ENCODE measurements around the gene TBC1D4.

The TBC1D4 gene

GRCh38 chr13:75393839-75394520 is 88.0 kb downstream of the TBC1D4 start:
- DNase-seq (ENCODE audit: low read depth, low spot score): no peak

DNA sequence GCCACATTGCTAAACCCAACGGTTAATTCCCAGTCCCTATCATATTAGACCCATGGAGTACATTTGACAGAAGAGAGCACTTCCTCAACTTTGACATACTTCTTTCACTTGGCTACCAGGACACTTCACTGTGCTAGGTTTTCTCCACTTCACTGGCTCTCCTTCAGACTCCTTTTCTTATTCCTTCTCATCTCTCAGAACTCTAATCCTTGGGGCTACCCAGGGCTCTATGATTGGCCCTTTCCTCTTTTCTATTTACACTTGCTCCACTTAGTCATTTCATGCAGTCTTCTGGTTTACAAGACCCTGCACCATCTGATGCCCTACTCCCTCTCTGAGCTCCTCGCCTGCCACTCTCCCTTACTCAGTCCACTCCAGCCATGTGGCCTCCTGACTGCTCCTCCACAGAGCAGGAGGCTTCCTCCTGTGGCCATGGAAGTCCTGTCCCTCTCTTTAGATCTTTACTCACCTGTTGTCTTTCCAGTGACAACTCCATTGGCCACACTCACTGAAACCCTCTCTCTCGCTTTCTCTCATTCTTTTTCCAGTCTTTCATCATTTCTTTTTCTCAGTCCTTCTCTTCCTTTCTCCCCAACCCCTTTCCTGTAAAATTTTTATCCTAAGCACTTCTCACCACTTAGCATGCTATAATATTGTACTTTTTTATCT is 90.4 kb downstream of the TBC1D4 start:
- DNase-seq (ENCODE audit: low read depth, low spot score): no peak

DNA sequence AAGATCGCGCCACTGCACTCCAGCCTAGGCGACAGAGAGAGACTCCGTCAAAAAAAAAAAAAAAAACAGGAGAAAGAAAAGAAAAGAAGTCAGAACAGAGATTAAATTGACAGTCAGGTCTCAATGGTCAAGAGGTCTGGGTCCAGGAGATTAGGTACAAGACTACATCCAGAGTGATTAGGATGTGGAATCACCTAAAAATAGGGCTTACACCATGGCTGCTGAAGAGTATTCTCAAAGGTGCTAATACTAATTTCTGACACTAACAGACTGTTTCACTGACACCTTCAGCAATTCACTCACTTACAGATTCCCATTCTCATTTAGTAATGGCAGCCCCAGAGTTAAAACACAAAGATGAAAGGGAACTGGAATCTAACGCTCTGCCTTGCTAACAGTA is 91.7 kb downstream of the TBC1D4 start:
- DNase-seq (ENCODE audit: low read depth, low spot score): no peak

- no peak for DNase-seq (ENCODE audit: low read depth, low spot score)
Observed at GRCh38 chr13:75385708-75386083, 96.3 kb downstream of the TBC1D4 start.

- DNase-seq (ENCODE audit: low read depth, low spot score): no peak
Observed at GRCh38 chr13:75384879-75385707, 96.9 kb downstream of the TBC1D4 start.

- no peak for DNase-seq (ENCODE audit: low read depth, low spot score)
Observed at GRCh38 chr13:75383064-75383715, 98.8 kb downstream of the TBC1D4 start.

DNA sequence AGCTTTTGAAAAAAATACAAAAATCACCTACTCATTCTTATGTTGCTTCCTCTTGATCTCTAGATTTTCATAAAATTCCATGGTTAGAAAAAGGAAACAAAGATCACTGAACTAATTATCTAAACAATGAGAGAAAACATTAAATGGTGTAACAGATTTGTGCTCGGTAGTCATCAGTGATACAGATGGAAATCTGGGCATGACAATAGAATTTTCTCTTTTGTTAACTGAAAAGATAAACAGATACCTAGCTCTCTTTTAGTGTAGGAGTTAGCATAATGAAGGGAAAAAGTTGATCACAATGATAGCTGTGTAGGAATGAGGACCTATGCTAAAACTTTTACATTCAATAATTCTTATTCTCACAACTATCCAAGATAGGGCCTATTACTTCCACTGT is 103.7 kb downstream of the TBC1D4 start:
- DNase-seq (ENCODE audit: low read depth, low spot score): no peak

DNA sequence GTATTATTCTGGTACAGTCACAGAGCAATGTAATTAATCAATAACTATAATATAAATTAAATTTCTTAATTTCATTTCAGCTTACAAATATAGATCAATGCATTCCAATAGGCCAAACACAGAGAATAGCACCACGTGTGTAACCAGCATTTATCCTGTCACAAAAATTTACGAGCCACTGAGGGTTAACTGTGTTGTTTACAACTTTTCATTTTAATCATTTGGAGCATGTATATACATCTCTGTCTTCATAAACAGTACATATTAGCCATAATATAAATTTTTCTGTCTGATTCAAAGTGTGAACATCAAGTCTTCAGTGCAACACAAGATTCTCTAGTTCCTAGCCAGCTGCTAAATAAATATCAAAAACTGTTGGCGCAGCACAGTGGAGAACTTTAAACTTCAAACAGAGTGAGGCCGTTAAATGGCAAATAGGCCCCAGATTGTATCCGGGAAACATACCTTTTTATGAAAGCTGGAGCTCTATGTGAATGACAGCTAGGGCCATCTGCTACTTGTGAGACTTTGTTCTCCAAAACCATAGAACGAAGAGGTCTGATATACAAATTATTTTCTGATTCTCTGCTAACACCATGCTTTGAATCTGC is 105.1 kb downstream of the TBC1D4 start:
- DNase-seq (ENCODE audit: low read depth, low spot score): no peak

GRCh38 chr13:75375329-75375728 is 106.6 kb downstream of the TBC1D4 start:
- no peak for DNase-seq (ENCODE audit: low read depth, low spot score)

GRCh38 chr13:75373988-75374387 is 108.0 kb downstream of the TBC1D4 start:
- no peak for DNase-seq (ENCODE audit: low read depth, low spot score)

- no peak for DNase-seq (ENCODE audit: low read depth, low spot score)
Observed at GRCh38 chr13:75372923-75373841, 108.8 kb downstream of the TBC1D4 start.

GRCh38 chr13:75372517-75372916 is 109.5 kb downstream of the TBC1D4 start:
- DNase-seq (ENCODE audit: low read depth, low spot score): no peak

GRCh38 chr13:75371203-75371602 is 110.8 kb downstream of the TBC1D4 start:
- no peak for DNase-seq (ENCODE audit: low read depth, low spot score)

GRCh38 chr13:75370774-75371173 is 111.2 kb downstream of the TBC1D4 start:
- no peak for DNase-seq (ENCODE audit: low read depth, low spot score)

DNA sequence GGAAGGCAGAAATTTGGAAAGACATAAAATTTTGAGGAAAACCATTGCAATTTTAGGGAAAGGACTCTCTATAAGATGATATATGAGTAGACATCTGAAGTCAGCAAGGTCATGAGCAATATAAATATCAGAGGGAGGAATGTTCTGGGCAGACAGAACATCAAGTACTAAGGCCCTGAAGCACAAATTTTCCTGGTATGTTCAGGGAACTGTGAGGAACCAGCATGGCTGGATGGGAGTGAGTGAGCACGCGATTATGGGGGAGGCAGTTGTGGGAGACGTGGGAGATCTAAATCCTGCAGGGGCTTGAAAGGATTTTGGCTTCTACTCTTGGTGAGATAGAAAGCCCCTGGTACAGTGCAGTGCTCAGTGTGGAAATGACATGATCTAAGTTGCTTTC is 112.0 kb downstream of the TBC1D4 start:
- DNase-seq (ENCODE audit: low read depth, low spot score): no peak

DNA sequence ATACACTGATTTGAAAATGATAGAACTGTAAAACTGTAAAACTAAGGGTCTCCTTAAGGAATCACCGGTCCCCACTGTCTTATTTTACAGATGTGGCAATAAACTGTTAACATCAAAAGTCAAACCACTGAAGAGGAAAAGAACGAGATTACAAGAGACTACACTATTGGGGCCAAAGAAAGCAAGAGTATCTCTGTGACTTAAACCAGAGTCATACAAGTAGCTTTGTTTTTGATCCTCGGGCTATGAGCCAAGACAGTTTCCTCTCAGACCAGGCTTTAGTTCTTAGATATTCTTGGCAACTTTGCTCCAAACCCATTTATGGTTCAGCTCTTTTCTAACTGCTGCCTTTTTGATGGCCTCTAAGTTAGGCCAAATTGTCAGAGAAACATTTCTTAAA is 113.8 kb downstream of the TBC1D4 start:
- DNase-seq (ENCODE audit: low read depth, low spot score): no peak

GRCh38 chr13:75366380-75367280 is 115.3 kb downstream of the TBC1D4 start:
- DNase-seq (ENCODE audit: low read depth, low spot score): no peak

DNA sequence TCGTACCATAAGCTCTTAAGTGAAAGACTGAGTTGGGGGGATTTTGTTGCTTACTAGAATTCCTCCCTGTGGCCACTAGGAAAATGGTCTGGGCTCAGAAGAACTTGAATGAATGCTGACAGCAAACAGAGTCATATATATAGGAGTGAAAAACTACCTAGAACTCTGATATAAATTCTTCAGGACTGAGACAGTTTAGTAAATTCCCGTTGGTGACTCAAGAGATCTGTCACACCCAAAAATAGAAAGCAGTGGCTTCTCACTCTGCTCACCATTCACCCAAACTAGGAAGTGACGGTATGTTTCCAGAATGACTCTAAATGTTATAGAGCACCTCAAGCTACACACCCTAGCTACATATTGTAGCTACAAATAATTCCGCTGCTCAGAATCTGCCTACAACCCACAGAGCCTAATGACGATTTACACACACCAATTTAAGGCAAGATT is 116.2 kb downstream of the TBC1D4 start:
- peak; percentile 4 for DNase-seq (ENCODE audit: low read depth, low spot score)

DNA sequence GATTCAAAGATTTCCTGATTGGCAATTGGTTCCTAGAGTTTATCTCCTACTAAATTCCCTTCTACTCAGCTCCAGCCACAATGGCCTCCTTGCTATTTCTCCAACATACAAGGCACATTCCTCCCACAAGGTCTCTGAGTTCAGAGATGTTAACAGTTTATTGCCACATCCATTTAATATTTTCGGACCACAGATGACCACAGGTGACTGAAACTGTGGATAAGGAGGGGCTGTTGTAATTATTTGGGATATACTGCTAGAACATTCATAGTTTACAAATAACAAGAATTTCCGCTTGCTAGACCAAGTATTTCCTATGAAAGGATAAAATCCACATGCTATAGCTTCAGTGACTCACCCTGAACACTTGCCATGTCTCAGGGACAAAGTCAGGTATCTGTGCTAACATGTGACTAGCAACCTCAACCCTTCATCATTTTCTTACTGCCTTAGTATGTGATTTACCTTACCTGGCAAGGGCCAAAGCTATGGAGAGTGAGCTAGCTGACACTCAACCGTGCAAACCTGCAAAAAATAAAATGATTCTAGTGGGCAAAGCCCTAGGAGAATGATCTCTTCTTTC is 117.7 kb downstream of the TBC1D4 start:
- no peak for DNase-seq (ENCODE audit: low read depth, low spot score)
